Body of pancreas (tissue), 4 donors: ENCODE measurements around the gene ATXN7L2. TPM values are rescaled to one million over a fixed set of nuclear protein-coding genes. Genes with fewer than 3 reads are reported as not detected.

Source experiments
- ATAC-seq: fragments of 150-250 bp; one replicate; pipeline ENCODE4 v1.9.1; 2016
- DNase-seq, 4 donors: peaks; one replicate each; pipeline ENCODE4 v3.0.0-alpha.2; 2019
- H3K27ac ChIP-seq, 4 donors: fragments of 200-600 bp; sonication (generic); 1 replicate in 3 of 4; 2 replicates in 1 of 4; pipeline versions ENCODE4 v1.5.1 to v1.6.1; 2016 to 2019; ENCODE audit warnings: mild to moderate bottlenecking in 1 of 4, mixed read lengths in 1 of 4, moderate library complexity in 1 of 4
- H3K27me3 ChIP-seq, 2 donors: fragments of 200-600 bp; sonication (generic); one replicate each; pipeline ENCODE4 v1.6.0; 2016; ENCODE audit warnings: mild to moderate bottlenecking in 1 of 2
- H3K36me3 ChIP-seq, 2 donors: fragments of 200-600 bp; sonication (generic); replicated peaks in 1 of 2; 2 replicates each; pipeline ENCODE4 v1.5.1; 2016; ENCODE audit warnings: low read depth in 2 of 2; ENCODE audit not compliant: insufficient read depth in 1 of 2
- H3K4me1 ChIP-seq: fragments of 200-600 bp; sonication (generic); one replicate; pipeline ENCODE4 v1.6.0; 2016
- H3K4me3 ChIP-seq, 2 donors: fragments of 200-600 bp; sonication (generic); 1 replicate in 1 of 2; 2 replicates in 1 of 2; pipeline ENCODE4 v1.5.1; 2016 to 2019
- H3K9me3 ChIP-seq, 3 donors: fragments of 200-600 bp; sonication (generic); 1 replicate in 2 of 3; 2 replicates in 1 of 3; pipeline ENCODE4 v1.5.1; 2016
- CTCF ChIP-seq, 7 experiments: fragments of 450-650 bp in 4 of 7; fragments of 200-600 bp in 3 of 7; sonication (generic) in 3 of 7; IDR thresholded peaks; one replicate each; pipeline ENCODE4 v1.5.1; 2016 to 2019; ENCODE audit warnings: antibody characterized with exemption in 7 of 7
- POLR2A ChIP-seq, 3 donors: fragments of 450-650 bp; IDR thresholded peaks; one replicate each; pipeline ENCODE4 v1.6.1; 2016; ENCODE audit warnings: antibody characterized with exemption in 3 of 3, mild to moderate bottlenecking in 2 of 3
- WGBS, 2 donors: methylation state at CpG; one replicate each; pipeline ENCODE4 v1.1.5; 2017; 5-methylcytosine and 5-hydroxymethylcytosine counted together
- intact Hi-C: fragments of 100-400 bp; cut with DNase I; formaldehyde crosslinking; loops from one replicate; pipeline ENCODE4 v1.15.1; 2023
- total RNA-seq, 2 donors: library from RNA; depleted of rRNA; stranded (reverse); fragments of >200 nt; gene quantifications; one replicate each; pipeline ENCODE4 v1.1.0, GENCODE V29; 2016

ATXN7L2 gene
- total RNA-seq, 2 donors from 2014 or later, result 2.6 to 5.9 TPM

- DNase-seq, result no peak
- ATAC-seq, result no peak
- H3K27ac ChIP-seq, result no peak within 1 kb of the TSS
These were observed 56.0 kb downstream of the ATXN7L2 start, which contains the start of gene GPR61 for GRCh38 chr1:109539676-109540075. Gene GPR61 (plus strand): TSS chr1:109539872. CDS start chr1:109543023, 3,151 bp downstream.

GRCh38 chr1:109541102-109541501, 57.4 kb downstream of the ATXN7L2 start:
- H3K36me3 ChIP-seq, result no peaks in the 10 kb centered on the region
- no peak overlapping the region for H3K27ac ChIP-seq
- ATAC-seq (no peak), DNase-seq (no peak)
- no peaks in the 10 kb centered on the region for H3K4me1 ChIP-seq
- no peak overlapping the region for H3K4me3 ChIP-seq
- H3K27me3 ChIP-seq, result no peaks in the 10 kb centered on the region
- 73 to 76% methylated on average over 3 of the region's 3 CpGs for WGBS, 2 donors
- TF ChIP-seq CTCF (IDR thresholded peaks at IDR 0.05), result no peak
- no peak for TF ChIP-seq POLR2A (IDR thresholded peaks at IDR 0.05)
- intact Hi-C loops, result loop anchor here (5.0 to 10.0 kb wide), 2 partner anchors 86 to 234 kb away; no protein-coding TSS in a partner anchor
- no peaks in the 10 kb centered on the region for H3K9me3 ChIP-seq

More at GRCh38 chr1:109539676-109540075, 56.0 kb downstream of the ATXN7L2 start, which contains the start of gene GPR61:
- intact Hi-C loops, result loop anchor here (5.0 to 10.0 kb wide), 2 partner anchors 88 to 235 kb away; no protein-coding TSS in a partner anchor
- no peaks in the 10 kb centered on the region for H3K4me1 ChIP-seq
- H3K27me3 ChIP-seq, result no peaks in the 10 kb centered on the region
- no peak within 1 kb of the TSS for H3K4me3 ChIP-seq
- H3K9me3 ChIP-seq, result no peaks in the 10 kb centered on the region
- TF ChIP-seq POLR2A (IDR thresholded peaks at IDR 0.05) (no peak), CTCF (IDR thresholded peaks at IDR 0.05) (no peak)
- 62 to 70% methylated on average over 1 to 7 of the region's 7 CpGs for WGBS, 2 donors
- H3K36me3 ChIP-seq, result no peaks in the 10 kb centered on the region

Other genes starting within 250 kb of the ATXN7L2 start
- 1 to 10 TPM; 7.3 to 7.5 TPM for gene CELSR2, start 234.4 kb upstream of the ATXN7L2 start, total RNA-seq
- gene PSRC1, start 200.8 kb upstream of the ATXN7L2 start, total RNA-seq, result 1 to 10 TPM in 1 of 2 donors, not detected in 1; 1.8 TPM
- gene MYBPHL, start 176.9 kb upstream of the ATXN7L2 start, total RNA-seq, result not detected
- 10 to 100 TPM; 23.6 to 24.7 TPM for gene SORT1, start 86.0 kb upstream of the ATXN7L2 start, total RNA-seq
- gene PSMA5, start 57.5 kb upstream of the ATXN7L2 start, total RNA-seq, result 1 to 10 TPM; 8.6 to 8.9 TPM
- 1 to 10 TPM; 1.8 to 2.3 TPM for gene SYPL2, start 17.4 kb upstream of the ATXN7L2 start, total RNA-seq
- 1 to 10 TPM; 6.2 to 6.9 TPM for gene CYB561D1, start 10.2 kb downstream of the ATXN7L2 start, total RNA-seq
- gene AMIGO1, start 25.8 kb downstream of the ATXN7L2 start, total RNA-seq, result 1 to 10 TPM; 2.6 to 8.6 TPM
- not detected for gene GPR61, start 56.0 kb downstream of the ATXN7L2 start, total RNA-seq
- gene GNAI3, start 64.7 kb downstream of the ATXN7L2 start, total RNA-seq, result 1 to 10 TPM; 3.6 to 4.9 TPM
- not detected for gene GNAT2, start 135.7 kb downstream of the ATXN7L2 start, total RNA-seq
- 100 to 1,000 TPM in 1 of 2 donors, 10 to 100 TPM in 1; 22.1 to 111 TPM for gene AMPD2, start 135.9 kb downstream of the ATXN7L2 start, total RNA-seq
- gene GSTM4, start 172.2 kb downstream of the ATXN7L2 start, total RNA-seq, result 10 to 100 TPM; 24.1 to 37.2 TPM
- 10 to 100 TPM; 51.1 to 60.6 TPM for gene GSTM2, start 184.2 kb downstream of the ATXN7L2 start, total RNA-seq
- gene GSTM1, start 203.9 kb downstream of the ATXN7L2 start, total RNA-seq, result 10 to 100 TPM in 1 of 2 donors, not detected in 1; 19.5 TPM
- gene GSTM5, start 228.3 kb downstream of the ATXN7L2 start, total RNA-seq, result 1 to 10 TPM in 1 of 2 donors, not detected in 1; 1.8 TPM